HG03280 (cell line): ENCODE results near the gene TXNDC17.
"Not testable (repeated sequence)": the region's sequence is repeated elsewhere in the genome, so short reads cannot be mapped to it uniquely, and the experiment has no call there.

ENCODE experiments used
- ATAC-seq: cut with Tn5 transposase; IDR thresholded peaks from one replicate; pipeline ENCODE4 v1.9.1; 2021; ENCODE audit warnings: mild to moderate bottlenecking, moderate library complexity; ENCODE audit not compliant: unreplicated experiment

The TXNDC17 gene

GRCh38 chr17:6640536-6641246 is at the start of gene TXNDC17, which contains the start of gene KIAA0753:
TSS of gene TXNDC17 (plus strand) at chr17:6641060. CDS start at chr17:6641083, 23 bp downstream.
TSS of gene KIAA0753 (minus strand) at chr17:6640711. CDS start at chr17:6635103, 5,608 bp downstream.
- peak; percentile 89 for ATAC-seq

- ATAC-seq = no peak
These were observed 49.2 kb upstream of the TXNDC17 start for GRCh38 chr17:6591599-6592158.

GRCh38 chr17:6592173-6592572 is 48.7 kb upstream of the TXNDC17 start:
- ATAC-seq = no peak

DNA sequence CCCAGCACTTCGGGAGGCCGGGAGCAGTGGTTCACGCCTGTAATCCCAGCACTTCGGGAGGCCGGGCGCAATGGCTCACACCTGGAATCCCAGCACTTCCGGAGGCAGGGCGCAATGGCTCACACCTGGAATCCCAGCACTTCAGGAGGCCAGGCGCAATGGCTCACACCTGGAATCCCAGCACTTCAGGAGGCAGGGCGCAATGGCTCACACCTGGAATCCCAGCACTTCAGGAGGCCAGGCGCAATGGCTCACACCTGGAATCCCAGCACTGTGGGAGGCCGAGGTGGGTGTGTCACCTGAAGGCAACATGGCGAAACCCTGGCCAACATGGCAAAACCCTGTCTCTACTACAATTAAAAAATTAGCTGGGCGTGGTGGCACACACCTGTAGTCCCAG is 47.5 kb upstream of the TXNDC17 start:
- not testable (repeated sequence) for ATAC-seq

DNA sequence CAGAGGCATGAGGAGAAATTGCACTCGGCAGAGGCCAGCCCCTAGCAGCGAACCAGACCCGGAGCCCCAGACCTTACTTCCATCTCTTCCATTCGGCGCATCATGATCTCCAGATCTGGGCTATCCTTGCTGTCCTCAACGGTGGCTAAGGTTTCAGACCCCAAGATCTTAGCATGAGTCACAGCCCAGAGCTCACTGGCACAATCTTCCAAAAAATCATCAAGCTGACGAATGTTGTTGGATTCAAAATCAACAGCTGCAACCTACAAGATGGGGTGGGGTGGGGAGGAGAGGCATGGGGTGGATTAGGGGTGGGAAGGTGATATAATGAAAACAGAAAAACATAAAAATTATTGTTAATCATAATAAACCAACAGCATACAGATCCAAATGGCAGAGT is 44.8 kb upstream of the TXNDC17 start:
- ATAC-seq = no peak

DNA sequence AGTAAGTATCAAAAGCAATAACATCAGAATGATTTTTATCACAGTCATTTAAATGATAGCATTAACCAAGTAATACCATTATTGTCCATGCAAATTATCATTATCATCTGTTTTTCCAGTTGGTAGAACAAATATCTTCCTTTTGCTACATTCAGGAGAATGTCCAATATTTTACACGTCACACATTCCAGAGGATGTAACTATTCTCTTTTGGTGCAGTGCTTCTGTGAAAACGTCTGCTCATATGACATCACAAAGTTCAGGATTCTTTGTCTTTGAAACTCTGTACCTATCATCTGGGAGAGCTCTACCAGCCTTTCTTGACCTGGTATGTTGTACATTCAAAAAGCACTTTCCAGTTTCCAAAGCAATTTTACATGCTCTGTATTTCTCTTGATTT is 44.3 kb upstream of the TXNDC17 start:
- ATAC-seq = no peak

DNA sequence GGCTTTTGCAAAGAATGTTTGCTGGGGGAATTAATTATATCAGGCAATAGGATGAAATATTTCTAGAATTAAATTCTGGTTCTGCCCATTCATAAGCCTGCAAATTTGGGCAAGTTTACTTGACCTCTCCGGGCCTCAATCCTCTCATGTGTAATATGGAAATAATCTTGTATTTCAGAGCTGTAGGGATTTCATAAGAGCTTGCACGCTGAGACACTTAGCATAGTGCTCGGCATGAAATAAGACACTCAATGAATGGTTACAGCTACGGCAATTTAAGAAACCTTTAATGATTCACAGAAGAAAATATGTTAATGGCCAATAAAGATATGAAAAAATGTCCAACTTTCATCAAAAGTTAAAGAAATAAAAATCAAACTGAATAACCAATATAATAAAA is 43.9 kb upstream of the TXNDC17 start:
- ATAC-seq = no peak

DNA sequence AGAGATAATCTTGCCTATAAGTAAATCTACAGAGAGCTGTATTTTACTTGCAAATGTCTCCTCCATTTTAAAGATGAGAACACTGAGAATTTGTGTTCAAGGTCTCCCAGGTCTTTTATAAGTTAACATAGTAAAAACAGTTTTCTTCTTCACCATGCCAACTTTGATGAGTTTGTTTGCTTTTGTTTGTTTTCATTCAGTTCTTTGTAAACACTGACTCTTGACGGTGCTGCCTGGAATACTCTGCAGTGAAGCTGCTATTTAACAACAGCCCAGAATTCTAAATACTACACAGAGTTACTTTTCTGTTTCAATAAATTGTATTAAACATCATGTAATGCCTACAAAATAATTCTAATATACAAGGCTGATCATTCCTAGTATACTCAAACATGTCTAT is 43.1 kb upstream of the TXNDC17 start:
- no peak for ATAC-seq

GRCh38 chr17:6599364-6599763 is 41.5 kb upstream of the TXNDC17 start:
- no peak for ATAC-seq

DNA sequence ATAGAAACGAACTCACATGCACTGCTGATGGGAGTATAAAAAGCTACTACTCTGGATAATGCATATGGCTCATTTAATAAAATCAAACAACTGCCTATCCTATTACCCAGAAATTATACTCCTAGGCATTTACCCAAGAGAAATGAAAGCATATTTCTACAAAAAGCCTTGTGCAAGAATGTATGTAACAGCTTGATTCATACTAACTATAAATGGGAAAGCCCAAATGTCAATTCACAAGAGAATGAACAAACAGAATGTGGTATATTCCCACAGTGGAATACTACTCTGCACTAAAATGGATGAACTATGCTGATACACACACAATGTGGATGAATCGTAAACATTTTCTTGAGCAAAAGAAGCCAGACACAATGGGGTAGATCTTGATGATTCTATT is 38.7 kb upstream of the TXNDC17 start:
- ATAC-seq = no peak

- no peak for ATAC-seq
These were observed 37.0 kb upstream of the TXNDC17 start for GRCh38 chr17:6603744-6604325.

DNA sequence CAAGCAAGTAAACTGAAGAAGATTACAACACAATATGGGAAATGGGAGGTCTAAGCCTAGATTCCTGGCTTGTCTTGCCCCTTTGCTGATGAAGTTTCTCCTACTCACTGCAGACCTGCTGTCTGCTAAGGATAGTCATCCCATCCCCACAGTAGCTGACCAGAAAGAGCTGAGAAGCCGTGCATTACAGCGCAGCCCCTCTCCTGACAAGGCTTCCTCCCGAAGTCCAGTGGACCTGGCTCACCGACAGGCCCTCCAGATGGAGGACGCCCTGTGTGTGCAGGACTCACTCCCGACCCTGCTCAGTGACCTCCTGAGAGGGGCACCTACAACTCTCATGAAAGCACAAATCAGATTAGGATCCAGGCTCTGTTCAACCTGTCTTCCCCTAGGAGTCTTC is 35.7 kb upstream of the TXNDC17 start:
- ATAC-seq = no peak

DNA sequence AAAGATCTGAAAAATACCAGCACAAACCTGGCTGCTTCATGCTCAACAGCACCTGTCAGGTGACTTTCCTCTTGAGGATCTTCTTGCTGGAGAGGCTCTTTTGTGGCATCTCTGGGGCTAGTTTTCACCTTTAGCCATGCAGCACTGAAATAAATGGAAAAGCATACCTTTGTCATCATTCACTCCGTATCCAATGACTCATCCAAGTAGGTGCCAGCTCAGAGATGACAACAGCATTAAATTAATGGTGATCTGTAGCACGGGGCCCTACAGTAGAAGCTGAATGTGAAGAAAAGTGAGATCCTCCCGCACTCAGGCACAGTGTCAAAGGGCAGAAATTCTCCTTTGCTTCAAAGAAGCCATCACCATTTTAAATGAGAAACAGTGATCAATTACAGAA is 32.5 kb upstream of the TXNDC17 start:
- no peak for ATAC-seq

- ATAC-seq = no peak
These were observed 30.8 kb upstream of the TXNDC17 start for GRCh38 chr17:6610011-6610410.

DNA sequence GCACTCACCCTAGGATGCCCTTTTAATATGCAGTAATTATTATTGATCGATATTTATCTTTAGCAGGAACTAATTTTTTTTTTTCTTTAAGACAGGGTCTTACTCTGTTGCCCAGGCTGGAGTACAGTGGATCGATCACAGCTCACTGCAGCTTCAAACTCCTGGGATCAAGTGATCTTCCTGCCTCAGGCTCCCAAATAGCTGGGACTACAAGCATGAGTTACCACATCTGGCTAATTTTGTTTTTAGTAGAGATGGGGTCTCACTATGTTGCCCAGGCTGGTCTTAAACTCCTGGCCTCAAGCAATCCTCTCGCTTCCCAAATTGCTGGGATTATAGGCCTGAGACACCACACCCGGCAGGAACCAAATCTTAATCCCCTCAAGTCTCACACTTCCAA is 29.6 kb upstream of the TXNDC17 start:
- no peak for ATAC-seq

DNA sequence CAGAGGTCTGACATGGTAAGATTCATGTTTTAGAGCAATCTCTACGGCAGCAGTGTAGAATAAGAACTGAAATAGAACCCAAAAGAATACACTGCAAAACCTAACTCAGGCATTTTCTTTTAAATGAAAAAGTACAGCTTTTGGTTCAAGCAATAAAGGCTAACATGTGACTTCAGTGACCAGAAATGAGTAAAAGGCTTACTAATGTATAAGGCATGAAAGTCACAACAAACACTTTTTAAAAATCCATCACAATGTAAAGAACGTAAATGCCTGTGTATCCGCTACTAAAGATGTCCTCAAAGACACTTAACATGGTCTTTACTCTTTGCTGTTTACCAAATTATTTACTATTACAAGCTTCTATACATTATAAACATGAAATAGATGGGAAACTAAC is 16.9 kb upstream of the TXNDC17 start:
- ATAC-seq = no peak

DNA sequence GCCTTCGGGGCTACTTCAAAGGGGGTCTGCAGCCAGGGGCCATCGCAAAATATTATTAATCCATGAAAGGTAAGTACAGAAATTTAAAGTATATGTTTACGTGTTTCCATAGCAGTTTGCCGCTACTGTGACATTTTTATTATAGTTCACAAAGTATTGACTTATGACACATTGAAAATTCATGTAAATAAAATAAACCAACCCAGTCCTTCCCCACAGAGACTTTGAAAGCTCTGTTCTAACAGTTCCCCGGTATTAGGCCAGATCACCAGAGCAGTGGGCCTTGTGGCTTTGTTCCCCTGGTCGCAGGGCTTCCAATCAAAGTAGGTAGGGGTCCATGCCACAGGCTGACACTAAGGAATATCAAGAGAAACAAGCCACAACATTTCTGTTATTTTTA is 14.2 kb upstream of the TXNDC17 start:
- no peak for ATAC-seq

- no peak for ATAC-seq
These were observed 13.8 kb upstream of the TXNDC17 start for GRCh38 chr17:6627019-6627418.

GRCh38 chr17:6630390-6630789 is 10.5 kb upstream of the TXNDC17 start:
- ATAC-seq = no peak

DNA sequence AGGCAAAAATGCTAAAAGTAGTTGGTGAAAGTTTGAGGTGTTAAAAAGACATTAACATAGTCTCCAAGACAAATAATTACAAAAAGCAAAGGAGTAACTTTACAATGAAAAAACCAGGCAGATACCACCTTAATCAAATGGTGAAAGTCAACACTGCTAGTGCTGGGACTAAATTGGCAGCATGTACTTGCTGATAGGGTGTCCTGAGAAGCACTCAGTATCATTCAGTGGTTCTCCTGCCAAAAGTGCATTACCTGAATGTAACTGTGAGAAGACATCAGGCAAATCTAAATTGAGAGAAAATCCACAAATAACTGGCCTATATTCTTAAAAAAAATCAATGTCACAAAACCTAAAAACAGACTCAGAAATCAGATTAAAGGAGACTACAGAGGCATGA is 8.3 kb upstream of the TXNDC17 start:
- no peak for ATAC-seq

DNA sequence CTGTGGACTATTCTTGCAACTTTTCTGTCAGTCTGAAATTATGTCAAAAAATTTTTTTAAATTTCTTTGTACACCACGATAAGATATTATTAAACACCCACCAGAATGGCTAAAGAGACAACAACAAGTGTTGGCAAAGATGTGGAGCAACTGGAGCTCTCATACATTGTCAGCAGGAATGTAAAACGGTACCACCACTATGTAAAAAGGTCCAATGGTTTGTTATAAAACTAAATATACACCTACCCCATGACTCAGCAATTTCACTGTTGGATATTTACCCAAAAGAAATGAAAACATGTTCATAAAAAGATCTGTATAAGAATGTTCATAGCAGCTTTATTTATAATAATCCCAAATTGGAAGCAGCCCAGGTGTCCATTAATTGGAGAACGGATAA is 7.6 kb upstream of the TXNDC17 start:
- ATAC-seq = no peak

DNA sequence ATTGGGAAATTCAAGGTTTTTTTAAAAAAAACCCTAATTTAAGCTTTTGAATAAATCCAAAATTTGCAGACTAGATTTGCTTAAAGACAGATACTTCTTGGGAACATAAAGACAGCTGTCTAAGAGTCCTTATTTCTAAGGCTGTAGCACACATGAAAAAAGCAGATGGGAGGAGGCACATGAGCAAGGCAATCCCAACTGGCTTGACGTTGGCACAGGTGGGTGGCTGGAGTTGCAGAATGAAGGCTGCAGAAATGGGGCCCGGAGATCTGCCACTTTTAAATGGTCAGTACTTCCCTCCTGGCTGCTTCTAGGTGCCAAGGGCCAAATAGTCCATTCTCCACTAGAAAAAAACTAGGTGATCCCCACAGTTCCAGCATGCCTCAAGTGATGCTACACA is 4.8 kb upstream of the TXNDC17 start:
- no peak for ATAC-seq
